Lower leg skin (tissue), 4 donors: Measurements from ENCODE around the gene HAX1. TPM values are rescaled to one million over a fixed set of nuclear protein-coding genes. Genes with fewer than 3 reads are reported as not detected.

Experiments
- DNase-seq, 2 donors: peaks; one replicate each; pipeline ENCODE4 v3.0.0-alpha.2; 2019; ENCODE audit warnings: low spot score in 2 of 2
- H3K4me3 ChIP-seq: fragments of 200-600 bp; sonication (generic); 2 replicates; pipeline ENCODE4 v1.5.1; 2017; ENCODE audit warnings: mild to moderate bottlenecking, low read depth; ENCODE audit not compliant: poor library complexity, severe bottlenecking
- POLR2A ChIP-seq, 2 donors: fragments of 450-650 bp; IDR thresholded peaks; one replicate each; pipeline ENCODE4 v1.6.1; 2016 to 2017; ENCODE audit warnings: antibody characterized with exemption in 2 of 2, mild to moderate bottlenecking in 1 of 2, moderate library complexity in 1 of 2
- WGBS, 2 donors: methylation state at CpG; one replicate each; pipeline ENCODE4 v1.1.5; 2018; 5-methylcytosine and 5-hydroxymethylcytosine counted together
- intact Hi-C: fragments of 100-400 bp; cut with DNase I; formaldehyde crosslinking; loops from one replicate; pipeline ENCODE4 v1.15.0; 2023; ENCODE audit warnings: low total_unique reads
- total RNA-seq, 4 donors: library from RNA; depleted of rRNA; stranded (reverse); fragments of >200 nt; gene quantifications; one replicate each; pipeline ENCODE4 v1.1.0, GENCODE V29; 2016
- TF ChIP-seq, protein P1 (sequence below), 3 donors: fragments of 450-650 bp; IDR thresholded peaks; one replicate each; pipeline ENCODE4 v1.5.1; 2016; ENCODE audit warnings: antibody characterized with exemption in 3 of 3, mild to moderate bottlenecking in 3 of 3, moderate library complexity in 2 of 3

Gene HAX1
- total RNA-seq, 4 donors from 2014 or later = 52.7 to 83.4 (median 71.6) TPM

DNA sequence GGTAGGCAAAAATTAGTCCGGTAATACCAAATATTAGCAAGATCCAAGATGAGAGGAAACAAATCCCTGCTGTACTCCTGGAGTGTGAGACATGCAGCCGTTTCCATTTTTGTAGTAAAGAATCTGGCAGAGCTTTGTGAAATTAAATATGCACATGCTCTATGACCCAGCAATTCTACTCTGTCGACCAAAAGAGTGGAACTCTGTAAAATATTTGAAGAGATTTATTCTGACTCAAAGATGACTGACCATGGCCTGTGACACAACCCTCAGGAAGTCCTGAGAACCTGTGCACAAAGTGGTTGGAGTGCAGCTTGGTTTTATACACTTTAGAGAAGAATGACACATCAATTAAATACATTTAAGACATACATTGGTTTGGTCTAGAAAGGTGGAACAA lies 16.2 kb downstream of the HAX1 start:
- no peak overlapping the region for H3K4me3 ChIP-seq
- intact Hi-C loops = no loop called here
- 67 to 70% methylated on average over 3 of the region's 3 CpGs for whole genome bisulfite sequencing, 2 donors
- TF ChIP-seq, protein P1, sequence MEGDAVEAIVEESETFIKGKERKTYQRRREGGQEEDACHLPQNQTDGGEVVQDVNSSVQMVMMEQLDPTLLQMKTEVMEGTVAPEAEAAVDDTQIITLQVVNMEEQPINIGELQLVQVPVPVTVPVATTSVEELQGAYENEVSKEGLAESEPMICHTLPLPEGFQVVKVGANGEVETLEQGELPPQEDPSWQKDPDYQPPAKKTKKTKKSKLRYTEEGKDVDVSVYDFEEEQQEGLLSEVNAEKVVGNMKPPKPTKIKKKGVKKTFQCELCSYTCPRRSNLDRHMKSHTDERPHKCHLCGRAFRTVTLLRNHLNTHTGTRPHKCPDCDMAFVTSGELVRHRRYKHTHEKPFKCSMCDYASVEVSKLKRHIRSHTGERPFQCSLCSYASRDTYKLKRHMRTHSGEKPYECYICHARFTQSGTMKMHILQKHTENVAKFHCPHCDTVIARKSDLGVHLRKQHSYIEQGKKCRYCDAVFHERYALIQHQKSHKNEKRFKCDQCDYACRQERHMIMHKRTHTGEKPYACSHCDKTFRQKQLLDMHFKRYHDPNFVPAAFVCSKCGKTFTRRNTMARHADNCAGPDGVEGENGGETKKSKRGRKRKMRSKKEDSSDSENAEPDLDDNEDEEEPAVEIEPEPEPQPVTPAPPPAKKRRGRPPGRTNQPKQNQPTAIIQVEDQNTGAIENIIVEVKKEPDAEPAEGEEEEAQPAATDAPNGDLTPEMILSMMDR (IDR thresholded peaks at IDR 0.05) = no peak
- TF ChIP-seq POLR2A (IDR thresholded peaks at IDR 0.05) = no peak
- no peak for DNase-seq

GRCh38 chr1:154290921-154291320 lies 18.5 kb downstream of the HAX1 start:
- WGBS, 2 donors = 74 to 86% methylated on average over 1 of the region's 1 CpG
- H3K4me3 ChIP-seq = no peak overlapping the region
- DNase-seq = no peak
- TF ChIP-seq, protein P1 (IDR thresholded peaks at IDR 0.05) = no peak
- TF ChIP-seq POLR2A (IDR thresholded peaks at IDR 0.05) = no peak
- intact Hi-C loops = no loop called here

DNA sequence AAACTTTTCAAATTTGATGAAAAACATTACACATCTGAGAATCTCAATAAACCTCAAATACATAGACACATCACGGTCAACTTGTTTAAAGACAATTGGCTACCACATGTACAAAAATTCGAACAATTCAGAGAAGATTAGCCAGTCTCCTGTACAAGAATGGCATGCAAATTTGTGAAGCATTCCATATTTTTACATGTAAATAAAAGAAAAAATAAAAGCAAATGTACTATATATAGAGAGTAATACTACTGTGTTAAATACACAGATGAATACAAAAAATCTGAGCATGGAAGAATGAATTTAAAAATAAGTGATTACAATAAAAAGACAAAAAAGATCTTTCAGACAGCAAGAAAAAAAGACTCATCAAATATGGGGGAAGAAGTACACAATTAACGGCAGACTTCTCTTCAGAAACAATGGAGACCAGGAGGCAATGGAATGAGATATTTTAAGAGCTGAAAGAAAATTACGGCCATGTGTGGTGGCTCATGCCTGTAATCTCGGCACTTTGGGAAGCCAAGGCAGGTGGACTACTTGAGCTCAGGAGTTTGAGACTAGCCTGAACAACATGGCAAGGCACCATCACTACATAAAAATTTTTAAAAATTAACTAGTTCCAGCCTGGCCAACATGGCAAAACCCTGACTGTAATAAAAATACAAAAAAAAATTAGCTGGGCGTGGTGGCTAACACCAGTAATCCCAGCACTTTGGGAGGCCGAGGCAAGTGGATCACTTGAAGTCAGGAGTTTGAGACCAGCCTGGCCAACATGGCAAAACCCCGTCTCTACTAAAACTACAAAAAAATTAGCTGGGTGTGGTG lies 23.2 kb downstream of the HAX1 start:
- no peak for DNase-seq
- intact Hi-C loops = no loop called here
- 77 to 82% methylated on average over 8 of the region's 8 CpGs for WGBS, 2 donors
- no peak for TF ChIP-seq POLR2A (IDR thresholded peaks at IDR 0.05)
- TF ChIP-seq, protein P1 (IDR thresholded peaks at IDR 0.05) = no peak
- no peak overlapping the region for H3K4me3 ChIP-seq

DNA sequence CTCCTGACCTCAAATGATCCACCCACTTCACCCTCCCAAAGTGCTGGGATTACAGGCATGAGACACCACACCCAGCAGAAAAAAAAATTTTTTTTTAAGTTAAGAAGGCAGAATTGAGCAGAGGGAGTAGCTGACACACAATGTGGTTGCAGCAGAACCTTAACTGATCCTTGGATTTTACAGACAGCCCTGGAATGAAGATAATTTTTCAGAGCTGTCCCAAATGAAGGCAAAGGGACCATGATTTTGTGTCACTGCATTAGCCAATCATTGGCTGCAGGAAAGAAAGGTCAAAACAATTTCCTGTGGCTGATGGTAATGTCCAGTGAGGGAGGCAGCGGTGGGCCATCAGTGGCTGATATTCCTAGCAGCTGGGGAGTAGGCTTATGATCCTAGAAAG lies 29.2 kb downstream of the HAX1 start:
- TF ChIP-seq, protein P1 (IDR thresholded peaks at IDR 0.05) = no peak
- TF ChIP-seq POLR2A (IDR thresholded peaks at IDR 0.05) = no peak
- intact Hi-C loops = no loop called here
- no peak for DNase-seq
- no peak overlapping the region for H3K4me3 ChIP-seq
- 77 to 100% methylated on average over 1 of the region's 1 CpG for WGBS, 2 donors

DNA sequence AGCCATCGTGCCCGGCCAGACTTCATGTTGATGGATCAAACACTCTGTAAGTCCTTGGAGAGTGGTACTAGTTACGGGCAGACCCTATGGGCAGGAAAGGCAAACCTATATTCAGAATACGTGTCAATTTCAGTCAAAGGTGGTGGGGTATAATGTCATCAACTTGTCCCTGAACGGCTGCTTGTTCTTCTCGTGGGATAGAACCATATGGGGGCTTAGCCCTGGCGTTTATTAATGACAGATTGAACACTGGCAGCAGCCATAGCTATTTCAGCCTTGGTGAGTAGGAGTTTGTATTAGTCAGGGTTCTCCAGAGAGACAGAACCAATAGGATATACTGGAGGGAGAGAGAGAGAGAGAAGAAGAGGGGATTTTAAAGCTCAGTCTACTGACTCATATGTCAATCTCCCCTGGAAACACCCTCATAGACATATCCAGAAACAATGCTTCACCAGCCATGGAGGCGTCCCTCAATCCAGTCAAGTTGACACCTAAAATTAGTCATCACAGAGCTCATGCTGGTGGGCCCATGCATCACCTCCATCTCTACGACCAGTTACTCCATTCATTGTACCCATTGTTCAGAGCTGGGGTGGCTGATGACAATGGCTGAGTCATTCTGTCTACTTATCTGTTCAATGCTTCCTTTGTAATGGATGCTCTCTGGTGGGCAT lies 32.4 kb downstream of the HAX1 start:
- H3K4me3 ChIP-seq = no peak overlapping the region
- intact Hi-C loops = no loop called here
- WGBS, 2 donors = 80 to 88% methylated on average over 9 of the region's 9 CpGs
- no peak for DNase-seq
- TF ChIP-seq, protein P1 (IDR thresholded peaks at IDR 0.05) = no peak
- no peak for TF ChIP-seq POLR2A (IDR thresholded peaks at IDR 0.05)
